B cell (primary cell): ENCODE results near the gene ERI3. TPM values are rescaled to one million over a fixed set of nuclear protein-coding genes. Genes with fewer than 3 reads are reported as not detected.

Experiments used
- ATAC-seq: fragments of 200-7000 bp; cut with Tn5 transposase; one replicate; pipeline ENCODE4 v1.10.0; 2021; ENCODE audit warnings: low read depth, mild to moderate bottlenecking, moderate number of reproducible peaks, moderate library complexity
- CTCF ChIA-PET: fragments of 350-600 bp; sonication (Branson Sonifier 250); formaldehyde crosslinking; loops from one replicate; lab custom pipeline; 2021; ENCODE audit warnings: antibody characterized with exemption, inconsistent platforms; lab: Charles Lee
- POLR2A ChIA-PET: fragments of 350-600 bp; sonication (Branson Sonifier 250); formaldehyde crosslinking; loops from one replicate; lab custom pipeline; 2021; ENCODE audit warnings: antibody characterized with exemption; lab: Charles Lee
- DNase-seq: peaks from one replicate; pipeline ENCODE4 v3.0.0; 2013
- H2AFZ ChIP-seq: 2 replicates; pipeline ENCODE4 v1.6.1; 2012; ENCODE audit warnings: mild to moderate bottlenecking, low read depth, low read length; ENCODE audit not compliant: insufficient read depth, poor library complexity, severe bottlenecking
- H3K27ac ChIP-seq, 2 donors: 1 replicate in 1 of 2; 2 replicates in 1 of 2; pipeline ENCODE4 v1.5.1; 2012 to 2013; ENCODE audit warnings: low read length in 2 of 2, mild to moderate bottlenecking in 2 of 2, moderate library complexity in 1 of 2
- H3K27me3 ChIP-seq, 4 experiments: fragments of 200-600 bp in 1 of 4; sonication (generic) in 1 of 4; replicated peaks in 1 of 4; 1 replicate in 2 of 4; 2 replicates in 2 of 4; pipeline versions ENCODE4 v1.6.1 to v1.7.0; 2013 to 2016; ENCODE audit warnings: low read length in 3 of 4, mild to moderate bottlenecking in 2 of 4, mixed read lengths in 1 of 4, moderate library complexity in 1 of 4; ENCODE audit not compliant: insufficient read depth in 4 of 4, control insufficient read depth in 3 of 4; ENCODE audit errors: control extremely low read depth in 1 of 4
- H3K36me3 ChIP-seq, 2 experiments: replicated peaks in 1 of 2; 1 replicate in 1 of 2; 2 replicates in 1 of 2; pipeline versions ENCODE4 v1.6.1 to v1.7.1; 2013; ENCODE audit warnings: low read length in 1 of 2; ENCODE audit not compliant: insufficient read depth in 2 of 2, control insufficient read depth in 1 of 2; ENCODE audit errors: control extremely low read depth in 1 of 2, extremely low read depth in 1 of 2
- H3K4me1 ChIP-seq, 2 donors: fragments of 200-600 bp in 1 of 2; sonication (generic) in 1 of 2; 1 replicate in 1 of 2; 2 replicates in 1 of 2; pipeline versions ENCODE4 v1.5.1 to v1.6.1; 2013 to 2017; ENCODE audit warnings: low read length in 2 of 2; ENCODE audit not compliant: control insufficient read depth in 2 of 2, insufficient read depth in 2 of 2
- H3K4me2 ChIP-seq: replicated peaks from 2 replicates; pipeline ENCODE3; 2012; ENCODE audit warnings: mild to moderate bottlenecking, low read depth, low read length; ENCODE audit not compliant: poor library complexity, severe bottlenecking
- H3K4me3 ChIP-seq, 5 experiments: fragments of 200-600 bp in 1 of 5; sonication (generic) in 1 of 5; 1 replicate in 3 of 5; 2 replicates in 2 of 5; pipeline versions ENCODE4 v1.5.1 to v1.7.0; 2011 to 2016; ENCODE audit warnings: low read length in 4 of 5, mild to moderate bottlenecking in 4 of 5, low read depth in 2 of 5, control low read depth in 1 of 5, moderate library complexity in 1 of 5; ENCODE audit not compliant: insufficient read depth in 1 of 5; ENCODE audit errors: control extremely low read depth in 1 of 5, extremely low read depth in 1 of 5
- H3K79me2 ChIP-seq: fragments of 200-600 bp; sonication (generic); one replicate; pipeline ENCODE4 v1.6.0; 2016; ENCODE audit warnings: low read length; ENCODE audit not compliant: control insufficient read depth, insufficient read depth
- H3K9ac ChIP-seq: fragments of 200-600 bp; sonication (generic); 2 replicates; pipeline ENCODE4 v1.6.1; 2017; ENCODE audit warnings: mild to moderate bottlenecking, low read length, moderate library complexity
- H3K9me3 ChIP-seq, 3 donors: one replicate each; pipeline versions ENCODE4 v1.6.1 to v1.7.1; 2013; ENCODE audit warnings: low read length in 2 of 3; ENCODE audit not compliant: control insufficient read depth in 2 of 3, insufficient read depth in 1 of 3; ENCODE audit errors: control extremely low read depth in 1 of 3
- H4K20me1 ChIP-seq: 2 replicates; pipeline ENCODE4 v1.6.0; 2012; ENCODE audit warnings: mild to moderate bottlenecking, low read length; ENCODE audit not compliant: insufficient read depth, control insufficient read depth, poor library complexity, severe bottlenecking
- H3K27ac Mint-ChIP-seq: one replicate; pipeline ENCODE4 v1.8.0; 2021; ENCODE audit warnings: mixed read lengths
- H3K27me3 Mint-ChIP-seq: one replicate; pipeline ENCODE4 v1.8.0; 2021; ENCODE audit warnings: mixed read lengths
- H3K4me1 Mint-ChIP-seq: one replicate; pipeline ENCODE4 v1.8.0; 2021; ENCODE audit warnings: mixed read lengths
- H3K4me3 Mint-ChIP-seq: one replicate; pipeline ENCODE4 v1.8.0; 2021; ENCODE audit warnings: mixed read lengths
- H3K9me3 Mint-ChIP-seq: one replicate; pipeline ENCODE4 v1.8.0; 2022; ENCODE audit warnings: mixed read lengths; ENCODE audit not compliant: insufficient read depth
- EZH2 ChIP-seq: IDR thresholded peaks from 2 replicates; pipeline ENCODE4 v1.6.1; 2012; ENCODE audit warnings: borderline replicate concordance, low read depth, mild to moderate bottlenecking, moderate library complexity, low read length; ENCODE audit not compliant: insufficient read depth, poor library complexity, severe bottlenecking
- WGBS: methylation state at CpG from one replicate; pipeline ENCODE4 v1.1.5; 2013; ENCODE audit warnings: missing lambda C conversion rate; ENCODE audit not compliant: insufficient coverage; 5-methylcytosine and 5-hydroxymethylcytosine counted together
- intact Hi-C: fragments of 100-400 bp; cut with micrococcal nuclease; formaldehyde crosslinking; loops from one replicate; pipeline ENCODE4 v1.10.0; 2022
- polyA plus RNA-seq: library from polyadenylated mRNA; depleted of rRNA; stranded (reverse); fragments of >200 nt; gene quantifications from 2 replicates; pipeline ENCODE4 v1.2.3, GENCODE V29; 2012
- total RNA-seq, 2 donors: library from RNA; stranded (reverse); fragments of 120-200 nt in 1 of 2; gene quantifications; 1 replicate in 1 of 2; 2 replicates in 1 of 2; pipeline versions ENCODE4 v1.2.3 to v1.2.4, GENCODE V29; 2013 to 2022
- TF ChIP-seq, protein P1 (sequence below): fragments of 200-600 bp; IDR thresholded peaks from one replicate; pipeline ENCODE4 v1.8.0; 2022; ENCODE audit warnings: antibody characterized with exemption, mild to moderate bottlenecking

The ERI3 gene
- total and polyA plus RNA-seq, 2 donors (not counting 1 experiment from before 2014, with no cell fraction given), result 37.5 to 53.9 TPM

DNA sequence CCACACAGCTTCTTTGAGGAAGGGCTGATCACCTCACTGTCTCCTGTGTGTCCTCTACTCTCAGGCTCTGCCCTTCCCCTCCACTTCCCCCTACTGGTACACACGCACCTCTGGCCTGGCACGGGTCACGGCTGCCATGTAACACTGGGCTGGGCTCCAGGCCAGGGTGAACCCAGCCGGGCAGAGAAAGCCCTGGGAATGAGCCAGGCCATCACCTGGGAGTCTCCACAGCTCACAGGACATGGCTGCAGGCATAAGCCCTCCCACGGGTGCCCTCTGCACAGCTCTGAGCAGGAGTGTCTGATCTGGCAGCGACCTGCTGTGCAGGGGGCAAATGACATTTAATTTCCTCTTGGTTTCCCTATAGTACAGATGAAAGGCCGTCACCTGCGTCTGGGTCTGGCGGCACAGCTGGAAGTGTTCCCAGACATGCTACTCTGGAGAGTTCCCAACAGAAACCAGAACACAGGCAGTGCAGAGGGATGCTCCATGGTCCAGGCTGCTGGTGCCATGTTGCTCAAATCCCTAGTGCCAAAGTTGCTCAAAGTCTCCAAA is 61.2 kb downstream of the ERI3 start:
- DNase-seq (no peak), ATAC-seq (no peak)
- H3K9me3 ChIP-seq, result no peaks in the 10 kb centered on the region
- H3K4me1 ChIP-seq, result no peaks in the 10 kb centered on the region
- WGBS, result 94% methylated on average over 9 of the region's 9 CpGs
- no peak overlapping the region for H3K4me3 ChIP-seq
- Mint-ChIP-seq H3K9me3 (no peaks in the 10 kb centered on the region), H3K27me3 (no peaks in the 10 kb centered on the region), H3K27ac (no peak overlapping the region), H3K4me3 (no peak overlapping the region), H3K4me1 (no peaks in the 10 kb centered on the region)
- H3K27me3 ChIP-seq, result no peaks in the 10 kb centered on the region
- ChIA-PET POLR2A (no interaction called here), CTCF (interaction anchor here (1.0 to 1.5 kb wide), 2 partner anchors 76 kb away, joined by 3 read pairs; no protein-coding TSS in a partner anchor)
- TF ChIP-seq EZH2, result no peak
- TF ChIP-seq, protein P1, sequence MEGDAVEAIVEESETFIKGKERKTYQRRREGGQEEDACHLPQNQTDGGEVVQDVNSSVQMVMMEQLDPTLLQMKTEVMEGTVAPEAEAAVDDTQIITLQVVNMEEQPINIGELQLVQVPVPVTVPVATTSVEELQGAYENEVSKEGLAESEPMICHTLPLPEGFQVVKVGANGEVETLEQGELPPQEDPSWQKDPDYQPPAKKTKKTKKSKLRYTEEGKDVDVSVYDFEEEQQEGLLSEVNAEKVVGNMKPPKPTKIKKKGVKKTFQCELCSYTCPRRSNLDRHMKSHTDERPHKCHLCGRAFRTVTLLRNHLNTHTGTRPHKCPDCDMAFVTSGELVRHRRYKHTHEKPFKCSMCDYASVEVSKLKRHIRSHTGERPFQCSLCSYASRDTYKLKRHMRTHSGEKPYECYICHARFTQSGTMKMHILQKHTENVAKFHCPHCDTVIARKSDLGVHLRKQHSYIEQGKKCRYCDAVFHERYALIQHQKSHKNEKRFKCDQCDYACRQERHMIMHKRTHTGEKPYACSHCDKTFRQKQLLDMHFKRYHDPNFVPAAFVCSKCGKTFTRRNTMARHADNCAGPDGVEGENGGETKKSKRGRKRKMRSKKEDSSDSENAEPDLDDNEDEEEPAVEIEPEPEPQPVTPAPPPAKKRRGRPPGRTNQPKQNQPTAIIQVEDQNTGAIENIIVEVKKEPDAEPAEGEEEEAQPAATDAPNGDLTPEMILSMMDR, result no peak
- H4K20me1 ChIP-seq, result no peaks in the 10 kb centered on the region
- no peak overlapping the region for H3K27ac ChIP-seq
- H2AFZ ChIP-seq, result no peak overlapping the region
- H3K9ac ChIP-seq, result no peak overlapping the region
- H3K4me2 ChIP-seq, result no peak overlapping the region
- peaks cover 0 to 46% of the 10 kb centered on the region in 2 experiments for H3K36me3 ChIP-seq
- H3K79me2 ChIP-seq, result peaks cover 6% of the 10 kb centered on the region
- intact Hi-C loops, result no loop called here

DNA sequence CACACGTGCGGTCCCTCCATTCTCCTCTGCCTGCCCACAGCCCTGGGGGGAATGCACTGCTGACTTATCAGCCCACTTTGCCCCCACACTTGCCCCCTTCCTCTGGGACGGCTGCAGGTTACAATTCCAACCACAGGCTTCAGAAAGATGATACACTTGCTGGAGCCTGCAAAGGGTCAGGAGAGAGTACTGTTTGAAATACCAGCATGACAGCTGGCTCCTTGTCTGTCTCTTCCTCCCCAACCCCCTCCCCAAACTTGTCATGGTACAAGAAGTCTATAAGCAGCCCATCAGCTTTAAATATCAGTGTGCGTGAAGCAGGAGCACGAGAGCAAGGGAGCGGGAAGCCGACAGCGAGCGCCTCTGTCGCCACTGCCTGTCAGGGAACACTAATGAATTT is 62.4 kb downstream of the ERI3 start:
- 96% methylated on average over 4 of the region's 10 CpGs for WGBS
- no peaks in the 10 kb centered on the region for H3K9me3 Mint-ChIP-seq
- H3K27me3 Mint-ChIP-seq, result no peaks in the 10 kb centered on the region
- Histone ChIP-seq H3K27me3 (no peaks in the 10 kb centered on the region), H4K20me1 (no peaks in the 10 kb centered on the region), H3K4me3 (no peak overlapping the region), H3K9me3 (no peaks in the 10 kb centered on the region), H3K79me2 (peaks cover 6% of the 10 kb centered on the region), H3K27ac (no peak overlapping the region), H3K4me1 (no peaks in the 10 kb centered on the region), H3K36me3 (peaks cover 0 to 39% of the 10 kb centered on the region in 2 experiments), H3K4me2 (no peak overlapping the region), H2AFZ (no peak overlapping the region), H3K9ac (no peak overlapping the region)
- no peaks in the 10 kb centered on the region for H3K4me1 Mint-ChIP-seq
- POLR2A ChIA-PET, result no interaction called here
- H3K27ac Mint-ChIP-seq, result no peak overlapping the region
- DNase-seq (no peak), ATAC-seq (no peak)
- CTCF ChIA-PET, result no interaction called here
- intact Hi-C loops, result no loop called here
- no peak for TF ChIP-seq EZH2
- TF ChIP-seq, protein P1, result no peak
- H3K4me3 Mint-ChIP-seq, result no peak overlapping the region
